WTC11 (cell line): ENCODE data around the gene SLC47A2.

ENCODE experiments used
- CBFB ChIP-seq: sonication (generic); formaldehyde crosslinking; IDR thresholded peaks from 2 replicates; pipeline ENCODE4 v1.8.1; 2022; ENCODE audit warnings: mild to moderate bottlenecking, low read depth, missing genetic modification reagents
- NR1H2 ChIP-seq: sonication (generic); formaldehyde crosslinking; IDR thresholded peaks from 2 replicates; pipeline ENCODE4 v1.9.0; 2021; ENCODE audit warnings: mild to moderate bottlenecking, moderate library complexity, missing genetic modification reagents
- ZNF121 ChIP-seq: sonication (generic); formaldehyde crosslinking; IDR thresholded peaks from 2 replicates; pipeline ENCODE4 v1.8.0; 2023; ENCODE audit warnings: missing genetic modification reagents
- TF ChIP-seq, protein P1 (sequence below): fragments of 200-600 bp; IDR thresholded peaks from 2 replicates; pipeline ENCODE4 v1.8.0; 2022; ENCODE audit warnings: antibody characterized with exemption
- TF ChIP-seq, protein P2 (sequence below): sonication (generic); formaldehyde crosslinking; IDR thresholded peaks from 2 replicates; pipeline ENCODE4 v1.8.1; 2023; ENCODE audit warnings: mild to moderate bottlenecking, moderate library complexity, missing genetic modification reagents

GRCh38 chr17:19651451-19652238 lies 64.7 kb downstream of the SLC47A2 start:
- TF ChIP-seq, protein P1, sequence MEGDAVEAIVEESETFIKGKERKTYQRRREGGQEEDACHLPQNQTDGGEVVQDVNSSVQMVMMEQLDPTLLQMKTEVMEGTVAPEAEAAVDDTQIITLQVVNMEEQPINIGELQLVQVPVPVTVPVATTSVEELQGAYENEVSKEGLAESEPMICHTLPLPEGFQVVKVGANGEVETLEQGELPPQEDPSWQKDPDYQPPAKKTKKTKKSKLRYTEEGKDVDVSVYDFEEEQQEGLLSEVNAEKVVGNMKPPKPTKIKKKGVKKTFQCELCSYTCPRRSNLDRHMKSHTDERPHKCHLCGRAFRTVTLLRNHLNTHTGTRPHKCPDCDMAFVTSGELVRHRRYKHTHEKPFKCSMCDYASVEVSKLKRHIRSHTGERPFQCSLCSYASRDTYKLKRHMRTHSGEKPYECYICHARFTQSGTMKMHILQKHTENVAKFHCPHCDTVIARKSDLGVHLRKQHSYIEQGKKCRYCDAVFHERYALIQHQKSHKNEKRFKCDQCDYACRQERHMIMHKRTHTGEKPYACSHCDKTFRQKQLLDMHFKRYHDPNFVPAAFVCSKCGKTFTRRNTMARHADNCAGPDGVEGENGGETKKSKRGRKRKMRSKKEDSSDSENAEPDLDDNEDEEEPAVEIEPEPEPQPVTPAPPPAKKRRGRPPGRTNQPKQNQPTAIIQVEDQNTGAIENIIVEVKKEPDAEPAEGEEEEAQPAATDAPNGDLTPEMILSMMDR, result no peak
- TF ChIP-seq, protein P2, sequence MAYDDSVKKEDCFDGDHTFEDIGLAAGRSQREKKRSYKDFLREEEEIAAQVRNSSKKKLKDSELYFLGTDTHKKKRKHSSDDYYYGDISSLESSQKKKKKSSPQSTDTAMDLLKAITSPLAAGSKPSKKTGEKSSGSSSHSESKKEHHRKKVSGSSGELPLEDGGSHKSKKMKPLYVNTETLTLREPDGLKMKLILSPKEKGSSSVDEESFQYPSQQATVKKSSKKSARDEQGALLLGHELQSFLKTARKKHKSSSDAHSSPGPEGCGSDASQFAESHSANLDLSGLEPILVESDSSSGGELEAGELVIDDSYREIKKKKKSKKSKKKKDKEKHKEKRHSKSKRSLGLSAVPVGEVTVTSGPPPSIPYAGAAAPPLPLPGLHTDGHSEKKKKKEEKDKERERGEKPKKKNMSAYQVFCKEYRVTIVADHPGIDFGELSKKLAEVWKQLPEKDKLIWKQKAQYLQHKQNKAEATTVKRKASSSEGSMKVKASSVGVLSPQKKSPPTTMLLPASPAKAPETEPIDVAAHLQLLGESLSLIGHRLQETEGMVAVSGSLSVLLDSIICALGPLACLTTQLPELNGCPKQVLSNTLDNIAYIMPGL (CRISPR knock-in tag), result no peak
- no peak for TF ChIP-seq ZNF121 (CRISPR knock-in tag)
- no peak for TF ChIP-seq NR1H2
- no peak for TF ChIP-seq CBFB (CRISPR knock-in tag)
